ENCODE data around the gene PPP1R36.

GRCh38 chr14:64562436-64562835, 12.7 kb downstream of the PPP1R36 start:
- TF ChIP-seq REST (IDR thresholded peaks at IDR 0.05; ENCODE audit: insufficient read depth in 1 of 2, low read depth in 2 of 2, low read length in 2 of 2), result no peak
- no peak for TF ChIP-seq TAF1 (IDR thresholded peaks at IDR 0.05; ENCODE audit: borderline replicate concordance, insufficient read depth, low read length)
- no peak for TF ChIP-seq POLR2AphosphoS5 (IDR thresholded peaks at IDR 0.05; ENCODE audit: low read depth, low read length)
- no peak for TF ChIP-seq SIN3A (IDR thresholded peaks at IDR 0.05; ENCODE audit: borderline replicate concordance, insufficient read depth, low read length)
